Prostate gland (tissue), 2 donors: ENCODE measurements around the gene SPATA24.

Experiments used
- CTCF ChIP-seq, 4 experiments: fragments of 200-600 bp in 2 of 4; fragments of 450-650 bp in 2 of 4; sonication (generic) in 2 of 4; IDR thresholded peaks; 1 replicate in 3 of 4; 2 replicates in 1 of 4; pipeline ENCODE4 v1.5.1; 2016 to 2019; ENCODE audit warnings: antibody characterized with exemption in 4 of 4, mild to moderate bottlenecking in 2 of 4, moderate library complexity in 2 of 4
- POLR2A ChIP-seq: fragments of 450-650 bp; IDR thresholded peaks from one replicate; pipeline ENCODE4 v1.6.1; 2016; ENCODE audit warnings: antibody characterized with exemption, mild to moderate bottlenecking
- POLR2AphosphoS5 ChIP-seq: sonication (generic); formaldehyde crosslinking; IDR thresholded peaks from one replicate; pipeline ENCODE4 v1.6.1; 2017; ENCODE audit warnings: antibody characterized with exemption

- TF ChIP-seq CTCF (IDR thresholded peaks at IDR 0.05) (peak in 1 of 4 experiments; percentile 16), POLR2AphosphoS5 (peak; percentile 61), POLR2A (no peak)
Measured at GRCh38 chr5:139383993-139384590, 19.8 kb downstream of the SPATA24 start.
